Dermis microvascular lymphatic vessel endothelial cell (primary cell): ENCODE measurements around the gene HSD17B1. TPM values are rescaled to one million over a fixed set of nuclear protein-coding genes. Genes with fewer than 3 reads are reported as not detected.
"Not testable (repeated sequence)": the region's sequence is repeated elsewhere in the genome, so short reads cannot be mapped to it uniquely, and the experiment has no call there.

Experiments
- DNase-seq, 2 donors: peaks; one replicate each; pipeline versions ENCODE4 v3.0.0 to v3.0.0-alpha.2; 2010; ENCODE audit warnings: low read depth in 2 of 2
- total RNA-seq: library from RNA; depleted of rRNA; stranded (reverse); fragments of >200 nt; gene quantifications from 2 replicates; pipeline ENCODE4 v1.2.1, GENCODE V29; 2014

HSD17B1 gene
- total RNA-seq, result 0.38 and 0.39 TPM in 2 replicates

- not testable (repeated sequence) for DNase-seq
These were observed at the start of gene HSD17B1 for GRCh38 chr17:42552736-42553135. Gene HSD17B1 (plus strand): TSS chr17:42552923. CDS start chr17:42552934, 11 bp downstream.

DNA sequence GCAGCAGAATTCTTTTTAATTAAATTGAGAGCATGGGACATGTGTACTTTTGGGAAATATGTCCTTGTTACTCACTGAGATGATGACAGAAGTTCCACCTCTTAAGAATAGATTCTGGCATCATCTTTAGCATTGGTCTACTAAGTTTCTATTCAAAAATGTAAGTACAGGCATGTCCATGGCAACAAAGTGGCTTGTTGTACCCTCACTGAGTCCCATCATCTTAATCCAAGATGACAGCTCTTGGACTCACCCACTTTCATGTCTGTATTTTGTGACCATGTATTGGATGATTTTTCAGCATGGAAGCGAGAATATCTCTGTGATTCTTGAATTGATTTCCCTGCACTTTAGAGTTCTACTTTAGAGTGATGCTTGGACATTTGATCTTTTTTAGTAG lies 49.8 kb upstream of the HSD17B1 start:
- DNase-seq, result no peak

DNA sequence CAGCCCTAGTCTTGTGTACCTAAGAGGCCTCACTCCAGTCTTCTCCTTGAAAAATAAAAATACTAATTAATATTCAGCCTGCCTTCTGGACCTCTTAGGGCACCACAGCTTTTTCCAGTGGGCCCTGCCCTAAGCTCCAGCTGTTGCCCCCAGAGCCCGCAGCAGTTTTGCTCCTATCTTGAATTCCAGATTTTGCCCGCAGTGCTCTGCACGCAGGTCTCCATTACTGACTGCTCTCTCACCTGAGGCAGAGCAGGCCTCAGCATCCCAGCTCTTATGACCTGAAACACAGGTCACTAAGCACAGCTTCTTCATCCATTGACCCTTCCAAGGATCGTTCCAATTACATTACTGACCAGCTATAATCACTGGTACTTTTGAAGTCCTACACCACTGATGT lies 45.1 kb upstream of the HSD17B1 start:
- no peak for DNase-seq

DNA sequence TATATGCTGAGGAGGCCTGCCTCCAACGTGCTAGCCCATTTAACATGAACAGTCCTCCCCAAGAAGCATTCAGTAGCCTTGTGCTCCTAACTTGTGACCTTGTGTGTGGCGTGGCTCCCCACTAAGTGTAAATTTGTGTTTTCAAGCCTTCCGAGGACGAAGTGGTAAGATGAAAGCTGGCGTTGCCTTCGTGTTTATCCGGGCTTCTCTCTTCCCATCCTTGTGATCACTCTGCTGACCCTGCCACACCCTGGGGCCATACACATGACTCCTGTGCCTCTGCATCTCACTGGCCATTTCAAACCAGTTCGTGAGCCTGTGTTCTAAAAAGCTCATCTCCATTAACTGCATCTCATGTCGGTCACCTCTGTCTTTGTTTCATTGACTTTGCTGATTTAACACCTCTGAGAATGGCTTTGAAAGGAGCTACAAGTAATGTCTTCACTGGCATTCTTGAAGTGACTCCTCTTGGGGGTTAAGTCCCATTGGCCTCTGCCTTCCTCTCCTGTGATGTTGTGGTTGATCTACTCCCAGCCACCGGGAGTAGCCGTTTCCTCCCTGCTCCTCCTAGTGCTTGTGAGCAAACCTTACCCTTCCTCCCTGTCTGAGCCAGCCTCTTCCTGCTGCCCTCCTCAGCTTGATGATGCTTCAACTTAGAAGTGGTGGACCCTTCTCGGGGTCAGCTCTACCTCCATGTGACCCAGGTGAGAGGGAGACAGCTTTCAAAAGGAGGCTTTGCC lies 44.1 kb upstream of the HSD17B1 start:
- peak in 1 of 2 donors; percentile 58 for DNase-seq

GRCh38 chr17:42509409-42509808 lies 43.3 kb upstream of the HSD17B1 start:
- DNase-seq, result no peak

GRCh38 chr17:42509841-42510240 lies 42.9 kb upstream of the HSD17B1 start:
- DNase-seq, result no peak

DNA sequence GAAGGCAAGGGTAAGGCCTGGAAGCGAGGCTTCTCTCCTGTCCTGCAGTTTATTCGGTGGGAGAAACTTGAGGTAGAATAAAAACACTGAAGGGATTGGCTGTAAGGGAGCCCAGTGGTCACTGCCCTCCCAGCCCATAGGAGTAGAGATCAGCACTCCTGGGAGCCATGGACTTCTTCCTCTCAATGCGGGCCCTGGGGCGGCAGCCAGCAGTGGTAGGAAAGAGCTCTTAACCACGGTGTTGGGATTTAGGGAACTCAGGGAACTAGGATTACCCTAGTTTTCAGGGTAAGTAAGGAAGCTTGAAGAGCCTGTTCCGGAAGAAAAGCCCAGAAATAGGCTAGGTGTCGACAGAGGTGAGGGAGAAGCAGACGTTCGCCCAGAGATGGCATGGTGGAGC lies 40.5 kb upstream of the HSD17B1 start:
- DNase-seq, result no peak

DNA sequence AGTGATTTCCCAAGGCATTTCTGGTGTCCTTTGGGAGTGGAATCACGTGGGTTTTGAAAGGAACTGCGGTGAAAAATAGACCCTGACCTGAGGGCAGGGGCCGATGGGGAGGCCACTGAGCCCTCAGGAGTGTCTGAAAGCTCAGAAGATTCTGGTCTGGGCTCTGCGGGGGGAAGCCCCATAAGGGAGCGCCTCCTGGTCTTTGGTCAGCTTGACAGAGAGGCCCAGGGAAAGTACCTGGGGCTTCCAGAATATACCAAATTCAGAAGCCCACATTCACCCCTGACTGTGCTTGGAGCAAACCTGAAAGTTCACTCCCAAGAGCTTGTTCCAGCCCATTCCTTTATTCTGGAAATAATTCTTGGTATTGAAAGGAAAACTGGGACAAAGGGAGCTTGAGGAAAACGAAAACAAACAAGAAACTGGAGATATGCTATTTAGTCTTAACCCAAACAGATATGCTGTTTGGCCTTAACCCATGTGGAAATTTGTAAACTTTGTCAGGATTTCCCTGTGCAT lies 39.9 kb upstream of the HSD17B1 start:
- no peak for DNase-seq

DNA sequence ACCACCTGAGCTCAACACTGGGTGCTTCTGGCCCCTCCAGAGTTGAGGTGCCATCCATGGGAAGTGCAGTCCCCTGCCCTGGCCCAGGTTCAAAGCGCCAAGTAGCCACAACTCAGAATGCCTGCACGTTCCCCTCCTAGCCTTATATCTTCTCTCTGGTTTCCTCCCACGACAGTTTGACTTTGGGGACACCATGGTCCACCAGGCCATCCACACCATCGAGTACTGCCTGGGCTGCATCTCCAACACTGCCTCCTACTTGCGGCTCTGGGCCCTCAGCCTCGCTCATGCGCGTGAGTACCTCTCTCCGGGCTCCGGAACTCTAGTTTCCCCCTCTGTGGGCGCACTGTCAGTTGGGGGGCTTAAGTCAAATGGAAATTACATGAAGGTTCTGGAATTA lies 39.0 kb upstream of the HSD17B1 start:
- no peak for DNase-seq

- no peak for DNase-seq
These were observed 38.4 kb upstream of the HSD17B1 start for GRCh38 chr17:42514279-42514678.

DNA sequence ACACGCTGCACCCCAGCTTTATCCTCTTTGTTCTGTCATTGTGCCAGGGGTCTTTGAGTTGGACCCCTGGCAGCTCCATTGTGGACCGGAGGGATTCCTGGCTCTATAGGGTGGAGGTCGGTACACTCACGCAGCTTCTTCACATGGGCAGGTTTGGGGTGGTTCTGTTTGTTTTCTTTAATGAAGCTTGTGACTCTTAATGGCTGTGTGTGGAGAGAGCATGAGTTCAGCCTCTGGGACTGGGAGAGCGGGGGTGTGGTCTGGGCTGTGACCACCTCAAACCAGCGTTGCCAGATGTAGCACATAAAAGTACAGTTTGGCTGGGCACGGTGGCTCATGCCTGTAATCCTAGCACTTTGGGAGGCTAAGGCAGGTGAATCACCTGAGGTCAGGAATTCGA lies 37.9 kb upstream of the HSD17B1 start:
- DNase-seq, result no peak

DNA sequence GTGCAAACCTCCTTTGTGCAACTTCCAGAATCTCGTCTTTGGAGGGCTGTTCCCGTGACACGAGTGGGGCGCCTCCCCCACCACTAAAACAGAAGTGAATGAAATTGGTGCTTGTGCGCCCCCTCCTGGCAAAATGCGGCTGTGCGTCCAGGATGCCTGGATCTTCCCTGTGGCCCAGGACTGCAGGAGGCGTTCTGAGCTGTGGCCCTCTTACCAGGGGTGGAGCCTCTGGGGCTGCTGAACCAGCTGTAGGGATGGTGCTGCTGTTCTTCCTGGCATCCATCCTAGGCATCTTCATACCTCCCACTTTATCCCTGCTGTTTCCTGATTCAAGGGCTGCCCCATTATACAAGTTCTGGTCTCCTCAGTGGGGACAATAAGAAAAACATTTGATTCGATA lies 35.2 kb upstream of the HSD17B1 start:
- peak in 1 of 2 donors; percentile 86 for DNase-seq

DNA sequence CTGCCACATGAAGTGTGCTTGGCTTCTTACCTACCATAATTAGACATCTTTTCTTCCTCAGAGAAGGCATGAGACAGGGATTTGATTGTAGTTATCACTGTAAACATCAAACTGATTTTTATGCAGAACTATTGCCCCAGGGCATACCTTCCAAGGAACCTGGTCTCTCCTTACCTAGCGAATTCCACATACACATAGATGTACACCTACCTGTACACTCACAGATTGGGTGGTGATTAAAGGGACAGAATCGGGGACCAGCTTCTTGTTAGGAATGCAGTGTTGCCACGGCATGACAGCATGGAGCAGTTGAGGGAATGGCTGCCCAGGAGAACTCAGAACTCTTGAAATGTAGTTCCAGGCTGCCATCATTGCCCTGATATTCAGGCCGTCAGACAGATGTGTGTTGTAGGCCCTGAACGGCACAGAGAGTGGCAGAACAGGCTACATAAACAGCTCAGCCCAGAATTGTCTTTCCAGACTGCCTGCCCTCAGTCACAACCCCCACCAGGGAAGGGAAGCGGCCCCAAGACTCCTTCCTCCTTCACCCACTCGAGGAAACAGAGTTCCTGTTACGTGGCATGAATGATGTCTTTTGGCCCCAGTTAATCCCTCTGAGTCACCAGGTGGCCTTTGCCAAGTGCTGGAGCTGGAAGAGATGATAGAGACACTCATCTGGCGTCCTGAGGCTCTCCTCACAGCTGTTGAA lies 34.5 kb upstream of the HSD17B1 start:
- peak in 1 of 2 donors; percentile 96 for DNase-seq

DNA sequence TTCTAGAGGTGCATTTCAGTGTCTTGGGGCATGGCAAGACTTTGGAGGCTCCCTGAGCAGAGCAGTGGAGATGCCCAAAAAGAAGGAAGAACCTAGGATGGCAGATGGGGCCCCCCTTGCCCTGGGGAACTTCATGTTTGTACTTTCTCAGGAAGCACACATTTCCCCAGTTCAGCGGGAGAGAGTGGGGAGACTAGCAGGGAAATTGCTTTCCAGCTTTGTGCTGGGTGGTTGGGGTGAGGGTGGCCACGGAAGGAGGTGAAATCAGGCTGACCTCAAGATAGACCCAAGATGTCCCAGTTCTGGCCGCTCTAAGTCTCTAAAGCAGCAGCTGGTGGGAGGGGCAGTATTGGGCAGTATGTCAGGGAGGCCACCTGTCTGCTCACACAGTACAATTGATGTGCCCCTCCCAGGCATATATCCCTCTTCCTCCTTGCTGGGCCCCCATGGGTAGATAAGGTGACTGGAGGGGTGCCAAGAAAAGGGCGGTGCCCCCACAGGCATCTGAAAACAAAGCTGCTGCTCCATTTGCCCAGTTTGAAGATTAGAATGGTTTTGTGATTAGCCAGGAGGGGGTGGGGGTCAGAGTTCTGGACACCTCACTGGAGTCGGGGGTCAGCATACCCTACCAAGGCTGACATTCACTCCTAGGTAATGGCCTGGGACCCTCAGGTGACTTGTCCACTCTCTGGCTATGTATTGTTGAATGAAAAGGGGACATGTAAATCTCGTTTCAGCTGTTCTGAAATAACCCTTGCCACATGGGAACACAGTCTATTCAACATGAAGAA lies 33.8 kb upstream of the HSD17B1 start:
- DNase-seq, result peak in 1 of 2 donors; percentile 70

- DNase-seq, result peak; percentile 87 to 95
These were observed 32.9 kb upstream of the HSD17B1 start for GRCh38 chr17:42519546-42520491.

GRCh38 chr17:42520540-42520951 lies 32.2 kb upstream of the HSD17B1 start:
- no peak for DNase-seq

DNA sequence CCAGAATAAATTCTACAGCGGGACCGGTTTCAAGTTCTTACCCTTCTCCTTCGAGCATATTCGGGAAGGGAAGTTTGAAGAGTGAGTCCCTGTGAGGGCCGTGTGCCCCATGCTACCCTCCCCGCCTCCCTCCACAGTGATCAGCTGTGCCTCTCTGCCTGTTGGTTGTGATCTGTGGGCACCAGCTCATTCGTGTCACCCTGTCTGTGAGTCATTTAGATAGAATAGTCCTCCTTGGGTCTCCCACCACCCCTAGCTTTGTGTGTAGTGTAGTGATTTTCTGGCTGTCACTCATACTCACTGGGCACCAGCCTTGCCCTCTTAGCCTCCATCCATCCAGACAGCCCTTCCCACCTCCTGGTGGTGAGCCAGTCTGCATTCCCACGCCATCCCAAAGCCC lies 31.7 kb upstream of the HSD17B1 start:
- DNase-seq, result peak in 1 of 2 donors; percentile 16

DNA sequence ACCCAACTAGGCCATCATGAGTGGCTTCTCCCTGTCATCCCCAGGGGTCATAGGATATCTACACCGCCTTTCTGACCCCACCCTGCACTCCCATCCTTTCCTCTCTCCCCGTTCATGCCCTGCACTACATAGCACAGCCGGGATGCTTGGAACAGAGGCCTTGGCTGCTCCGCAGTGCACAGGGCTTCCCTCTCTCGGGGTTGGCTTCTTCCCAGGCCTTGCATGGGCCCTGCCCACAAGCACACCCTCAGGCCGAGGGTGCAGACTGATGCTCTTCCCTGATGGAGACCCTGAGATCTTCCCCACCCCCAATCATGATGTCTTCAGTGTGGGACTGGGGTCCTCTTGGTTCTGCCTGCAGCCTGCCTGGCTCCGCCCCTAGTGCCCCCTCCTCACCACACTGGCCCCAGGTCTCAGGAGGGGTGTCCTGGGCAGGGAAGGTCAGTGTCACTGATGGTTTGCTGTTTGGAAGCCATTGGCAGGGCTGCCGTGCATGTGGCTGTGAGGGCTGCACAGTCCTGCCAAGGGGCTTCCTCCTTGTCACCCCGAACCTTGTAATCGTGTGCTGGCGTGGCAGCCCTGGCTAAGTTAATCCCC lies 31.0 kb upstream of the HSD17B1 start:
- DNase-seq, result no peak

GRCh38 chr17:42522263-42522790 lies 30.4 kb upstream of the HSD17B1 start:
- DNase-seq, result no peak

- no peak for DNase-seq
These were observed 29.9 kb upstream of the HSD17B1 start for GRCh38 chr17:42522798-42523278.
